ENCODE data around the gene SPTBN1.

DNA sequence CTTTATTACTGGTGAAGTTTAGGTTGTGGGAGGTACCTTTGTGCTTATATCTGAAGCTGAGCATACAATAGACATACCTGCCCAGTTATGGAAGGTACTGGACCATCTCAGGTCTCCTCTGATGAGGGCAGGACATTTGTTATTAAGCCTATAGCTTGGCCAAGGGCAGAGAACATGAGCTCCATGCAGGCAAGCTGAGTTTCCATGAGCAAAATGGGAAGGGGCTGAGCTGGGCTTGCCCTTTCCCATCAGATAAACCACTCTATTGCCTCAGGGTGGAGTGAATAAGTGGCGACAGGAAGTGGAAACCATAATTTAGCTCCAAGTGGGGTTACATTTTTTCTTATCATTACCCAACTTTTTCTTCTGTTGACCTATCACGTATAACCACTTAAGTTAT is 227.5 kb downstream of the SPTBN1 start:
- TF ChIP-seq POLR2A (IDR thresholded peaks at IDR 0.05), result no peak
- no peak for TF ChIP-seq POLR2AphosphoS5 (IDR thresholded peaks at IDR 0.05)
- TF ChIP-seq, protein P1, sequence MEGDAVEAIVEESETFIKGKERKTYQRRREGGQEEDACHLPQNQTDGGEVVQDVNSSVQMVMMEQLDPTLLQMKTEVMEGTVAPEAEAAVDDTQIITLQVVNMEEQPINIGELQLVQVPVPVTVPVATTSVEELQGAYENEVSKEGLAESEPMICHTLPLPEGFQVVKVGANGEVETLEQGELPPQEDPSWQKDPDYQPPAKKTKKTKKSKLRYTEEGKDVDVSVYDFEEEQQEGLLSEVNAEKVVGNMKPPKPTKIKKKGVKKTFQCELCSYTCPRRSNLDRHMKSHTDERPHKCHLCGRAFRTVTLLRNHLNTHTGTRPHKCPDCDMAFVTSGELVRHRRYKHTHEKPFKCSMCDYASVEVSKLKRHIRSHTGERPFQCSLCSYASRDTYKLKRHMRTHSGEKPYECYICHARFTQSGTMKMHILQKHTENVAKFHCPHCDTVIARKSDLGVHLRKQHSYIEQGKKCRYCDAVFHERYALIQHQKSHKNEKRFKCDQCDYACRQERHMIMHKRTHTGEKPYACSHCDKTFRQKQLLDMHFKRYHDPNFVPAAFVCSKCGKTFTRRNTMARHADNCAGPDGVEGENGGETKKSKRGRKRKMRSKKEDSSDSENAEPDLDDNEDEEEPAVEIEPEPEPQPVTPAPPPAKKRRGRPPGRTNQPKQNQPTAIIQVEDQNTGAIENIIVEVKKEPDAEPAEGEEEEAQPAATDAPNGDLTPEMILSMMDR (IDR thresholded peaks at IDR 0.05), result no peak

Data from stomach (tissue), 4 donors.